ENCODE measurements around the gene PATL2.
"Not testable (repeated sequence)": the region's sequence is repeated elsewhere in the genome, so short reads cannot be mapped to it uniquely, and the experiment has no call there.

Gene PATL2

GRCh38 chr15:44719293-44719999, 8.3 kb upstream of the PATL2 start:
- DNase-seq (ENCODE audit: low read depth, low spot score) = no peak

GRCh38 chr15:44718927-44719292, 7.8 kb upstream of the PATL2 start:
- DNase-seq (ENCODE audit: low read depth, low spot score) = no peak

GRCh38 chr15:44718180-44718926, 7.2 kb upstream of the PATL2 start:
- no peak for DNase-seq (ENCODE audit: low read depth, low spot score)

- DNase-seq (ENCODE audit: low read depth, low spot score) = no peak
These were observed 6.0 kb upstream of the PATL2 start for GRCh38 chr15:44716983-44717602.

DNA sequence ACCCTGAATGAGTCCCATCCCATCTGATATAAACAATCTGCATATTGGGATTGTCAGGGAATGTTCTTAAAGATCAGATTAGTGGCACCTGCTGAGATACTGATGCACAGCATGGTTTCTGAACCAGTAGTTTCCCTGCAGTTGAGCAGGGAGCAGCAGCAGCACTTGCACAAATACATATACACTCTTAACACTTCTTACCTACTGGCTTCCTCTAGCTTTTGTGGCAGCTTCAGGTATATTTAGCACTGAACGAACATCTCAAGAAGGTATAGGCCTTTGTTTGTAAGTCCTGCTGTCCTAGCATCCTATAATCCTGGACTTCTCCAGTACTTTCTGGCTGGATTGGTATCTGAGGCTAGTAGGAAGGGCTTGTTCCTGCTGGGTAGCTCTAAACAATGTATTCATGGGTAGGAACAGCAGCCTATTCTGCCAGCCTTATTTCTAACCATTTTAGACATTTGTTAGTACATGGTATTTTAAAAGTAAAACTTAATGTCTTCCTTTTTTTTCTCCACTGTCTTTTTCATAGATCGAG, 4.7 kb upstream of the PATL2 start:
- DNase-seq (ENCODE audit: low read depth, low spot score) = no peak

DNA sequence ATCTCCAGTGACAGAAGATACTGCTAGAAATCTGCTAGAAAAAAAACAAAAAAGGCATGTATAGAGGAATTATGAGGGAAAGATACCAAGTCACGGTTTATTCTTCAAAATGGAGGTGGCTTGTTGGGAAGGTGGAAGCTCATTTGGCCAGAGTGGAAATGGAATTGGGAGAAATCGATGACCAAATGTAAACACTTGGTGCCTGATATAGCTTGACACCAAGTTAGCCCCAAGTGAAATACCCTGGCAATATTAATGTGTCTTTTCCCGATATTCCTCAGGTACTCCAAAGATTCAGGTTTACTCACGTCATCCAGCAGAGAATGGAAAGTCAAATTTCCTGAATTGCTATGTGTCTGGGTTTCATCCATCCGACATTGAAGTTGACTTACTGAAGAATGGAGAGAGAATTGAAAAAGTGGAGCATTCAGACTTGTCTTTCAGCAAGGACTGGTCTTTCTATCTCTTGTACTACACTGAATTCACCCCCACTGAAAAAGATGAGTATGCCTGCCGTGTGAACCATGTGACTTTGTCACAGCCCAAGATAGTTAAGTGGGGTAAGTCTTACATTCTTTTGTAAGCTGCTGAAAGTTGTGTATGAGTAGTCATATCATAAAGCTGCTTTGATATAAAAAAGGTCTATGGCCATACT, 4.1 kb upstream of the PATL2 start:
- DNase-seq (ENCODE audit: low read depth, low spot score) = no peak

GRCh38 chr15:44713006-44713966, 2.2 kb upstream of the PATL2 start:
- no peak for DNase-seq (ENCODE audit: low read depth, low spot score)

GRCh38 chr15:44712346-44713005, 1.4 kb upstream of the PATL2 start:
- DNase-seq (ENCODE audit: low read depth, low spot score) = peak; percentile 48

DNA sequence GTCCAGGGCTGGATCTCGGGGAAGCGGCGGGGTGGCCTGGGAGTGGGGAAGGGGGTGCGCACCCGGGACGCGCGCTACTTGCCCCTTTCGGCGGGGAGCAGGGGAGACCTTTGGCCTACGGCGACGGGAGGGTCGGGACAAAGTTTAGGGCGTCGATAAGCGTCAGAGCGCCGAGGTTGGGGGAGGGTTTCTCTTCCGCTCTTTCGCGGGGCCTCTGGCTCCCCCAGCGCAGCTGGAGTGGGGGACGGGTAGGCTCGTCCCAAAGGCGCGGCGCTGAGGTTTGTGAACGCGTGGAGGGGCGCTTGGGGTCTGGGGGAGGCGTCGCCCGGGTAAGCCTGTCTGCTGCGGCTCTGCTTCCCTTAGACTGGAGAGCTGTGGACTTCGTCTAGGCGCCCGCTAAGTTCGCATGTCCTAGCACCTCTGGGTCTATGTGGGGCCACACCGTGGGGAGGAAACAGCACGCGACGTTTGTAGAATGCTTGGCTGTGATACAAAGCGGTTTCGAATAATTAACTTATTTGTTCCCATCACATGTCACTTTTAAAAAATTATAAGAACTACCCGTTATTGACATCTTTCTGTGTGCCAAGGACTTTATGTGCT, 721 bp upstream of the PATL2 start:
- peak; percentile 41 for DNase-seq (ENCODE audit: low read depth, low spot score)

GRCh38 chr15:44710236-44711095, 657 bp downstream of the PATL2 start:
- DNase-seq (ENCODE audit: low read depth, low spot score) = no peak

- DNase-seq (ENCODE audit: low read depth, low spot score) = no peak
These were observed 4.0 kb downstream of the PATL2 start for GRCh38 chr15:44706946-44707636.

DNA sequence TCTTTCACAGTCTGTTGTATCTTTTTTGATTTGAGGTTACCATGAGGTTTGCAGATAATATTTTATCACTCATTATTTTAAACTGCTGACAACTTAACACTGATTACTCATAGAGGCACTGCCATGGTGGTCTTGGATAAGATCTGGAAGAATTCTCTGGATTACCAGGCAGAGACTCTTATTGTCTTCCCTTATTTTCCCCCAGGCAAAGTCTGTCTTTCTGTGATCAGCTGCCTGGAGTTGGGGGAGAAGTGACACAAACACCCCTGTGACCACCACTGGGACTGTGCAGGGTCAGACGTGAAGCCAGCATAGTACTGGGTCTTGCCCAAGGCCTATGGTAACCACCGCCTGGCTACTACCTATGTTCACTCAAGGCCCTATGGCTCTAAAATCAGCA, 4.7 kb downstream of the PATL2 start:
- DNase-seq (ENCODE audit: low read depth, low spot score) = no peak

DNA sequence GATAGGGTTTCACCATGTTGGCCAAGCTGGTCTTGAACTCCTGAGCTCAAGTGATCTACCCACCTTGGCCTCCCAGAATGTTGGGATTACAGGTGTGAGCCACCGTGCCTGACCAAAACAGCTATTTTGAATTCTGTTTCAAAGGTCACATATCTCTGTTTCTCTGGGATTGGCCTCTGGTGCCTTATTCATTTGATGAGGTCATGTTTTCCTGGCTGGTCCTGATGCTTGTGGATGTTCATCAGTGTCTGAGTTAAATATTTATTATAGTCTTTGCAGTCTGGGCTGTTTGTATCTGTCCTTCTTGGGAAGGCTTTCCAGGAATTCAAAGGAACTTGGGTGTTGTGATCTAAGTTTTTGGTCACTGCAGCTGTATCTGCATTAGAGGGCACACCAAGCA, 5.1 kb downstream of the PATL2 start:
- no peak for DNase-seq (ENCODE audit: low read depth, low spot score)

DNA sequence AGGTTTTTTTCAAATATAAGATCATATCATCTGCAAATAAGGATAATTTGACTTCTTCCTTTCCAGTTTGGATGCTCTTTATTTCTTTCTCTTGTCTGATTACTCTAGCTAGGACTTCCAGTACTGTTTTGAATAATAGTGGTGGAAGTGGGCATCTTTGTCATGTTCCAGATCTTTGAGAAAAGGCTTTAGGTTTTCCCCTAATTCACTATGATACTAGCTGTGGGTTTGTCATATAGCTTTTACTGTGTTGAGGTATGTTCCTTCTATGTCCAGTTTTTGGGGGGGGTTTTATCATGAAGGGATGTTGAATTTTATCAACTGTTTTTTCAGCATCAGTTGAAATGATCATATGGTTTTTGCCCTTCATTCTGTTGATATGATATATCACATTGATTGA, 10.4 kb downstream of the PATL2 start:
- not testable (repeated sequence) for DNase-seq (ENCODE audit: low read depth, low spot score)

DNA sequence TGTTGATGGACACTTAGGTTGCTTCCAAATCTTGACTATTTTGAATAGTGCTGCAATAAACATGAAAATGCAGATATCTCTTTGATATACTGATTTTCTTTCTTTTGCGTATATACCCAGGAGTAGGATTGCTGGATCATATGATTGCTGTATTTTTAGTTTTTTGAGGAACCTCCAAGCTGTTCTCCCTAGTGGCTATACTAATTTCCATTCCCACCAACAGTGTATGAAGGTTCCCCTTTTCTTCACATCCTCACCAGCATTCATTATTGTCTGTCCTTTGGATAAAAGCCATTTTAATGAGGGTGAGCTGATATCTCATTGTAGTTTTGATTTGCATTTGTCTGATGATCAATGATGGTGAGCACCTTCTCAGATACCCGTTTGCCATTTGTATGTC, 12.5 kb downstream of the PATL2 start:
- DNase-seq (ENCODE audit: low read depth, low spot score) = no peak

DNA sequence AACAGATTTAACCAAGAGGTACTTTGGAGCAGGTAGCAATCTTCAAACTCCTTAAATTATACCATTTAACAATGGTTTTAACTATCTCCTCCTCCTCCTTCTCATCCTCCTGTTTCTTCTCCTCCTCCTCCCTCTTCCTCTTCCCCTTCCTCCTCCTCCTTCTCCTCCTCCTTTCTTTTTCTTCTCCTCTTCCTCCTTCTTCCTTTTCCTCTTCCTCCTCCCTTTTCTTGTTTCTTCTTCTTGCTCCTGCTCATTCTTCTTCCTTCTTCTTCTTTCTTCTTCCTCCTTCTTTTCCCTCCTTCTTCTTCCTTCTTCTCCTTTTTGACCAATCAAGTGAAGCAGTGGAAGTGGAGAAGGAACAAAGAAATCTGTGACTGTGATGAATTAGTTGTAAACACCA, 14.1 kb downstream of the PATL2 start:
- no peak for DNase-seq (ENCODE audit: low read depth, low spot score)

DNA sequence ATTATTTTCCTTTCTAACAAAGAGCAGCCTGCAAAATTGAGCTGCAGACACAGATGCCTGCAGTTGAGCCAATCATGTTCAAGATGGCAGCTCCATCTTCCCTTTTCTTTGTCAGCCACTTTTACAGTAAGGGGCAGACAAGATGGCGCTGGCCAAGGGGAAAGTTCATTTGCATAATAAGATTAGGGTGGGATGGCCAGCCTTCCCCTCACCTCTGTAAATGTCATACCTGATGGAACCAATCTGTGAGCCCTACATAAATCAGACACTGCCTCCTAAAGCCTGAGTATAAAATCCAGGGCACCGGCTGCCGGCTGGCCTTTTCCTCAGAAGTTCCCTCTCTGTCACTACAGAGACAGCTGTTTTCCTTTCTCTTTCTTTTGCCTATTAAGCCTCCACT, 15.8 kb downstream of the PATL2 start:
- no peak for DNase-seq (ENCODE audit: low read depth, low spot score)

DNA sequence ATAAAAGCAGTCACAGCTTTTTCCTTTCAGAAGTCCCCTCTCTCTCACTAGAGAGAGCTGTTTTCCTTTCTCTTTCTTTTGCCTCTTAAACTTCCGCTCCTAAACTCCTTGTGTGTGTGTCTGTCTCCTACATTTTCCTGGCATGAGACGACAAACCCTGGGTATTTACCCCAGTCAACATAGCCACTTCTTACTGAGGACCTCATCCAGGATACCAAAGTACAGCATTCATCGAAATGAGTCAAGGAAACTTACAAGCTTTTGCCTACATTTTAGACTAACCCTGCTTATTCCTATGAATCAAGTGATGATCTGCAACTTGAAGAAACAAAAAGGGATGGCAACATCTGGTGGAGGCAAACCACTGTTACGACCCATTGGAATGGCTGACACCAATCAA, 16.7 kb downstream of the PATL2 start:
- DNase-seq (ENCODE audit: low read depth, low spot score) = no peak

All from activated naive CD8-positive, alpha-beta T cell treated with anti-CD3 and anti-CD28 coated beads, Interleukin-2, amount 50 U/mL, for 16 hours (primary cell).